Immature natural killer cell (primary cell): ENCODE results near the gene C1QTNF5. TPM values are rescaled to one million over a fixed set of nuclear protein-coding genes. Genes with fewer than 3 reads are reported as not detected.
"Not testable (repeated sequence)": the region's sequence is repeated elsewhere in the genome, so short reads cannot be mapped to it uniquely, and the experiment has no call there.

Source experiments
- DNase-seq, 3 donors: peaks; one replicate each; pipeline ENCODE4 v3.0.0; 2022; ENCODE audit warnings: mixed read lengths in 1 of 3
- H3K27ac Mint-ChIP-seq, 6 donors: one replicate each; pipeline ENCODE4 v1.8.0; 2020; ENCODE audit warnings: mixed read lengths in 6 of 6, mild to moderate bottlenecking in 5 of 6, inconsistent platforms in 4 of 6, moderate library complexity in 3 of 6
- H3K27me3 Mint-ChIP-seq, 3 donors: one replicate each; pipeline ENCODE4 v1.8.0; 2020 to 2021; ENCODE audit warnings: low read depth in 3 of 3, mild to moderate bottlenecking in 3 of 3, mixed read lengths in 3 of 3, moderate library complexity in 3 of 3, inconsistent platforms in 1 of 3
- H3K36me3 Mint-ChIP-seq, 3 donors: one replicate each; pipeline ENCODE4 v1.8.0; 2020; ENCODE audit warnings: mixed read lengths in 3 of 3, inconsistent platforms in 2 of 3, mild to moderate bottlenecking in 2 of 3
- H3K4me1 Mint-ChIP-seq, 2 donors: one replicate each; pipeline ENCODE4 v1.8.0; 2020; ENCODE audit warnings: inconsistent platforms in 2 of 2, mild to moderate bottlenecking in 2 of 2, mixed read lengths in 2 of 2, moderate library complexity in 1 of 2
- H3K4me3 Mint-ChIP-seq, 5 donors: one replicate each; pipeline ENCODE4 v1.8.0; 2020; ENCODE audit warnings: mild to moderate bottlenecking in 5 of 5, mixed read lengths in 5 of 5, inconsistent platforms in 3 of 5, moderate library complexity in 3 of 5
- H3K9me3 Mint-ChIP-seq, 6 donors: one replicate each; pipeline ENCODE4 v1.8.0; 2020; ENCODE audit warnings: mild to moderate bottlenecking in 6 of 6, mixed read lengths in 6 of 6, inconsistent platforms in 4 of 6, moderate library complexity in 3 of 6
- polyA plus RNA-seq, 3 donors: library from polyadenylated mRNA; unstranded; fragments of 300-500 nt; fragmentation: Illumina TruSeq; gene quantifications; one replicate each; pipeline ENCODE4 v1.2.3, GENCODE V29; 2021

Gene C1QTNF5
- not detected for polyA plus RNA-seq

- H3K4me1 Mint-ChIP-seq, result peaks cover 13 to 21% of the 10 kb centered on the region in 2 donors
These were observed at the start of gene C1QTNF5 for GRCh38 chr11:119340335-119341221. Gene C1QTNF5 (minus strand): TSS chr11:119340883. CDS start chr11:119340397, 486 bp downstream.

GRCh38 chr11:119389611-119390254 is 49.0 kb upstream of the C1QTNF5 start:
- H3K9me3 Mint-ChIP-seq, result no peaks in the 10 kb centered on the region
- no peak for DNase-seq
- H3K27ac Mint-ChIP-seq, result no peak overlapping the region
- H3K4me3 Mint-ChIP-seq, result no peak overlapping the region
- peaks cover 3 to 7% (median 6%) of the 10 kb centered on the region in 3 donors for H3K27me3 Mint-ChIP-seq
- H3K4me1 Mint-ChIP-seq, result no peaks in the 10 kb centered on the region
- H3K36me3 Mint-ChIP-seq, result peaks cover 0 to 3% (median 0%) of the 10 kb centered on the region in 3 donors

More at GRCh38 chr11:119340335-119341221, at the start of gene C1QTNF5:
- Mint-ChIP-seq H3K4me3 (peak within 1 kb of the TSS in 1 of 5 donors; percentile 27), H3K9me3 (no peaks in the 10 kb centered on the region), H3K27ac (no peak within 1 kb of the TSS), H3K36me3 (peaks cover 0 to 5% (median 0%) of the 10 kb centered on the region in 3 donors), H3K27me3 (peaks cover 7 to 12% (median 9%) of the 10 kb centered on the region in 3 donors)
- DNase-seq, result no peak

- H3K9me3 Mint-ChIP-seq, result no peaks in the 10 kb centered on the region
- no peaks in the 10 kb centered on the region for H3K4me1 Mint-ChIP-seq
These were observed 47.4 kb upstream of the C1QTNF5 start for GRCh38 chr11:119388103-119388502.

GRCh38 chr11:119384332-119384731 is 43.6 kb upstream of the C1QTNF5 start:
- Mint-ChIP-seq H3K27me3 (peaks cover 5 to 10% (median 5%) of the 10 kb centered on the region in 3 donors), H3K4me3 (no peak overlapping the region), H3K9me3 (no peaks in the 10 kb centered on the region), H3K4me1 (peaks cover 0 to 5% of the 10 kb centered on the region in 2 donors), H3K36me3 (no peaks in the 10 kb centered on the region), H3K27ac (no peak overlapping the region)
- DNase-seq, result no peak

More at GRCh38 chr11:119388103-119388502, 47.4 kb upstream of the C1QTNF5 start:
- H3K4me3 Mint-ChIP-seq, result no peak overlapping the region
- peaks cover 0 to 3% (median 0%) of the 10 kb centered on the region in 3 donors for H3K36me3 Mint-ChIP-seq
- peaks cover 3 to 6% (median 4%) of the 10 kb centered on the region in 3 donors for H3K27me3 Mint-ChIP-seq
- no peak overlapping the region for H3K27ac Mint-ChIP-seq
- DNase-seq, result no peak

GRCh38 chr11:119382513-119382912 is 41.8 kb upstream of the C1QTNF5 start:
- not testable (repeated sequence) for H3K27me3 Mint-ChIP-seq, H3K4me1 Mint-ChIP-seq, H3K36me3 Mint-ChIP-seq, H3K4me3 Mint-ChIP-seq, H3K27ac Mint-ChIP-seq, DNase-seq, H3K9me3 Mint-ChIP-seq

- Mint-ChIP-seq H3K36me3 (no peaks in the 10 kb centered on the region), H3K9me3 (no peaks in the 10 kb centered on the region), H3K27me3 (peaks cover 5 to 7% (median 5%) of the 10 kb centered on the region in 3 donors), H3K27ac (no peak overlapping the region), H3K4me1 (peaks cover 0 to 5% of the 10 kb centered on the region in 2 donors), H3K4me3 (no peak overlapping the region)
- peak in 1 of 3 donors; percentile 9 for DNase-seq
These were observed 41.4 kb upstream of the C1QTNF5 start for GRCh38 chr11:119382101-119382500.

- H3K36me3 Mint-ChIP-seq, result no peaks in the 10 kb centered on the region
- peaks cover 5 to 7% (median 5%) of the 10 kb centered on the region in 3 donors for H3K27me3 Mint-ChIP-seq
- H3K4me3 Mint-ChIP-seq, result no peak within 1 kb of the TSS
- H3K9me3 Mint-ChIP-seq, result no peaks in the 10 kb centered on the region
- H3K27ac Mint-ChIP-seq, result peak within 1 kb of the TSS in 2 of 6 donors; percentile 25 to 45
- peaks cover 0 to 5% of the 10 kb centered on the region in 2 donors for H3K4me1 Mint-ChIP-seq
- peak; percentile 96 for DNase-seq
These were observed 40.7 kb upstream of the C1QTNF5 start, which contains the start of gene USP2 for GRCh38 chr11:119381181-119381988. Gene USP2 (minus strand): TSS chr11:119381690. CDS start chr11:119373480, 8,210 bp downstream.

GRCh38 chr11:119380827-119381180 is 40.1 kb upstream of the C1QTNF5 start:
- Mint-ChIP-seq H3K9me3 (no peaks in the 10 kb centered on the region), H3K4me3 (no peak overlapping the region), H3K36me3 (no peaks in the 10 kb centered on the region), H3K27ac (peak overlapping the region in 1 of 6 donors; percentile 45), H3K27me3 (peaks cover 5 to 7% (median 5%) of the 10 kb centered on the region in 3 donors), H3K4me1 (peaks cover 0 to 5% of the 10 kb centered on the region in 2 donors)
- DNase-seq, result no peak

GRCh38 chr11:119380160-119380826 is 39.6 kb upstream of the C1QTNF5 start:
- Mint-ChIP-seq H3K9me3 (no peaks in the 10 kb centered on the region), H3K27me3 (peaks cover 5 to 7% (median 5%) of the 10 kb centered on the region in 3 donors), H3K27ac (peak overlapping the region in 1 of 6 donors; percentile 45), H3K4me3 (no peak overlapping the region), H3K4me1 (peaks cover 0 to 5% of the 10 kb centered on the region in 2 donors), H3K36me3 (no peaks in the 10 kb centered on the region)
- DNase-seq, result no peak

- Mint-ChIP-seq H3K9me3 (no peaks in the 10 kb centered on the region), H3K4me3 (no peak overlapping the region), H3K4me1 (peaks cover 1 to 5% of the 10 kb centered on the region in 2 donors)
These were observed 38.3 kb upstream of the C1QTNF5 start for GRCh38 chr11:119378851-119379465.

GRCh38 chr11:119377961-119378667 is 37.4 kb upstream of the C1QTNF5 start:
- no peak for DNase-seq
- H3K4me3 Mint-ChIP-seq, result no peak overlapping the region
- H3K9me3 Mint-ChIP-seq, result no peaks in the 10 kb centered on the region
- H3K27ac Mint-ChIP-seq, result no peak overlapping the region
- peaks cover 5 to 7% (median 5%) of the 10 kb centered on the region in 3 donors for H3K27me3 Mint-ChIP-seq
- peaks cover 9% of the 10 kb centered on the region in 2 donors for H3K4me1 Mint-ChIP-seq
- no peaks in the 10 kb centered on the region for H3K36me3 Mint-ChIP-seq

More at GRCh38 chr11:119378851-119379465, 38.3 kb upstream of the C1QTNF5 start:
- no peak for DNase-seq
- Mint-ChIP-seq H3K27ac (peak overlapping the region in 4 of 6 donors; percentile 0 to 64 (median 18)), H3K27me3 (peaks cover 5 to 7% (median 5%) of the 10 kb centered on the region in 3 donors), H3K36me3 (no peaks in the 10 kb centered on the region)
